Esophagus muscularis mucosa (tissue), 4 donors: ENCODE data around the gene NME3. TPM values are rescaled to one million over a fixed set of nuclear protein-coding genes. Genes with fewer than 3 reads are reported as not detected.

Experiments used
- DNase-seq: peaks from one replicate; pipeline ENCODE4 v3.0.0-alpha.2; 2017; ENCODE audit errors: extremely low spot score
- H3K27ac ChIP-seq, 4 donors: fragments of 200-600 bp; sonication (generic); replicated peaks in 1 of 4; 1 replicate in 3 of 4; 2 replicates in 1 of 4; pipeline ENCODE4 v1.5.1; 2016 to 2019; ENCODE audit warnings: mild to moderate bottlenecking in 1 of 4
- H3K27me3 ChIP-seq, 4 donors: fragments of 200-600 bp; sonication (generic); one replicate each; pipeline versions ENCODE4 v1.5.1 to v1.6.0; 2016 to 2019
- H3K36me3 ChIP-seq, 4 donors: fragments of 200-600 bp; sonication (generic); one replicate each; pipeline ENCODE4 v1.5.1; 2016 to 2019
- H3K4me1 ChIP-seq, 4 donors: fragments of 200-600 bp; sonication (generic); one replicate each; pipeline ENCODE4 v1.5.1; 2016 to 2019
- H3K4me3 ChIP-seq, 4 donors: fragments of 200-600 bp; sonication (generic); 1 replicate in 2 of 4; 2 replicates in 2 of 4; pipeline ENCODE4 v1.5.1; 2016 to 2019; ENCODE audit warnings: mild to moderate bottlenecking in 4 of 4, moderate library complexity in 1 of 4
- H3K9me3 ChIP-seq, 4 donors: fragments of 200-600 bp; sonication (generic); 1 replicate in 3 of 4; 2 replicates in 1 of 4; pipeline ENCODE4 v1.5.1; 2016 to 2019
- EP300 ChIP-seq: sonication (generic); formaldehyde crosslinking; IDR thresholded peaks from one replicate; pipeline ENCODE4 v1.6.1; 2017; ENCODE audit warnings: antibody characterized with exemption
- POLR2A ChIP-seq: fragments of 450-650 bp; IDR thresholded peaks from one replicate; pipeline ENCODE4 v1.6.1; 2017; ENCODE audit warnings: antibody characterized with exemption, moderate library complexity, mild to moderate bottlenecking, low read depth
- POLR2AphosphoS5 ChIP-seq, 2 donors: sonication (generic); formaldehyde crosslinking; IDR thresholded peaks; one replicate each; pipeline ENCODE4 v1.6.1; 2017; ENCODE audit warnings: antibody characterized with exemption in 2 of 2
- WGBS: methylation state at CpG from one replicate; pipeline ENCODE4 v1.1.5; 2018; 5-methylcytosine and 5-hydroxymethylcytosine counted together
- intact Hi-C: fragments of 100-400 bp; cut with DNase I; formaldehyde crosslinking; loops from one replicate; pipeline ENCODE4 v1.15.1; 2023
- total RNA-seq, 4 donors: library from RNA; depleted of rRNA; stranded (reverse); fragments of >200 nt; gene quantifications; one replicate each; pipeline versions ENCODE4 v1.1.0 to v1.2.1, GENCODE V29; 2016
- TF ChIP-seq, protein P1 (sequence below), 3 experiments: fragments of 200-600 bp in 2 of 3; fragments of 450-650 bp in 1 of 3; sonication (generic) in 2 of 3; IDR thresholded peaks; one replicate each; pipeline ENCODE4 v1.5.1; 2017 to 2019; ENCODE audit warnings: antibody characterized with exemption in 3 of 3, mild to moderate bottlenecking in 2 of 3, moderate library complexity in 1 of 3

Gene NME3
- total RNA-seq, 4 donors from 2014 or later, result 64.8 to 101 (median 83.7) TPM

DNA sequence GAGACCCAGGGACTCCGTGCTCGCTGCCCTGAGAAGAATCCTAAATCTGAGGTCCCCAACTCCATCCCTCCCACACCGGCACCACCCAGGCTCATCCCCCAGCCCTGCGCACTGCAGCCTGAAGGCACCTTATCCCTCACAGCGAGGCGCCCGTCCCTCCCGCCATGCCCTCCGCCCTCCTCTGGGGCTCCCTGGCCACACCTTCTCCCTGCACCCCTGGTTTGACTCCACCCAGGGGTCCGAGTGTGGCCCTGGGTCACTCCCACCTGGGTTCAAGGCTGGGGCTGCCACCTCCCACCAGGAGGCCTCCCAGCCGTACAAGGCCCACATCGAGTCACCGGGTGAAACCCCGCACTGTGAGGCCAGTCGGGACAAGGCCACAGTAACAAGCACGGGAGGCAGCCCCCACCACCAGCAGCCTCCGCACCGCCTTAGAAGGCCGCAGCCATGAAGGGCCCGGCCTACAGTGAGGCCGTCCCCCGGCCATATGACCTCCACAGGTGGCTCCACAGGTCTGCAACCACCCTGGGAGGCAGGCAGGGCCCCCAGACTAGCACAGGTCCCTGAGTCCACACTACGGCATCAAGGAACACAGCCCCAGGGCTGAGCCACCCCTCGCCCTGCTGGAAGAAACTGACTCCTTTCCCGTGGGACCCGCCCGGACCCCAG is 47.0 kb upstream of the NME3 start:
- peaks cover 0 to 10% (median 5%) of the 10 kb centered on the region in 4 donors for H3K4me1 ChIP-seq
- DNase-seq, result no peak
- no peak overlapping the region for H3K27ac ChIP-seq
- no peak overlapping the region for H3K4me3 ChIP-seq
- H3K9me3 ChIP-seq, result no peaks in the 10 kb centered on the region
- 90% methylated on average over 15 of the region's 27 CpGs for WGBS
- TF ChIP-seq, protein P1, sequence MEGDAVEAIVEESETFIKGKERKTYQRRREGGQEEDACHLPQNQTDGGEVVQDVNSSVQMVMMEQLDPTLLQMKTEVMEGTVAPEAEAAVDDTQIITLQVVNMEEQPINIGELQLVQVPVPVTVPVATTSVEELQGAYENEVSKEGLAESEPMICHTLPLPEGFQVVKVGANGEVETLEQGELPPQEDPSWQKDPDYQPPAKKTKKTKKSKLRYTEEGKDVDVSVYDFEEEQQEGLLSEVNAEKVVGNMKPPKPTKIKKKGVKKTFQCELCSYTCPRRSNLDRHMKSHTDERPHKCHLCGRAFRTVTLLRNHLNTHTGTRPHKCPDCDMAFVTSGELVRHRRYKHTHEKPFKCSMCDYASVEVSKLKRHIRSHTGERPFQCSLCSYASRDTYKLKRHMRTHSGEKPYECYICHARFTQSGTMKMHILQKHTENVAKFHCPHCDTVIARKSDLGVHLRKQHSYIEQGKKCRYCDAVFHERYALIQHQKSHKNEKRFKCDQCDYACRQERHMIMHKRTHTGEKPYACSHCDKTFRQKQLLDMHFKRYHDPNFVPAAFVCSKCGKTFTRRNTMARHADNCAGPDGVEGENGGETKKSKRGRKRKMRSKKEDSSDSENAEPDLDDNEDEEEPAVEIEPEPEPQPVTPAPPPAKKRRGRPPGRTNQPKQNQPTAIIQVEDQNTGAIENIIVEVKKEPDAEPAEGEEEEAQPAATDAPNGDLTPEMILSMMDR (IDR thresholded peaks at IDR 0.05), result no peak
- no peak for TF ChIP-seq POLR2A
- TF ChIP-seq EP300, result no peak
- no peak for TF ChIP-seq POLR2AphosphoS5 (IDR thresholded peaks at IDR 0.05)
- H3K27me3 ChIP-seq, result no peaks in the 10 kb centered on the region
- H3K36me3 ChIP-seq, result peaks cover 56 to 100% (median 91%) of the 10 kb centered on the region in 4 donors
- intact Hi-C loops, result no loop called here

GRCh38 chr16:1817716-1818115 is 46.4 kb upstream of the NME3 start:
- Histone ChIP-seq H3K27ac (no peak overlapping the region), H3K4me3 (no peak overlapping the region), H3K36me3 (peaks cover 51 to 95% (median 90%) of the 10 kb centered on the region in 4 donors), H3K27me3 (no peaks in the 10 kb centered on the region), H3K9me3 (no peaks in the 10 kb centered on the region), H3K4me1 (peaks cover 0 to 11% (median 7%) of the 10 kb centered on the region in 4 donors)
- 95% methylated on average over 8 of the region's 17 CpGs for WGBS
- intact Hi-C loops, result no loop called here
- no peak for DNase-seq
- TF ChIP-seq POLR2AphosphoS5 (IDR thresholded peaks at IDR 0.05) (no peak), POLR2A (no peak), EP300 (no peak)
- TF ChIP-seq, protein P1 (IDR thresholded peaks at IDR 0.05), result no peak

DNA sequence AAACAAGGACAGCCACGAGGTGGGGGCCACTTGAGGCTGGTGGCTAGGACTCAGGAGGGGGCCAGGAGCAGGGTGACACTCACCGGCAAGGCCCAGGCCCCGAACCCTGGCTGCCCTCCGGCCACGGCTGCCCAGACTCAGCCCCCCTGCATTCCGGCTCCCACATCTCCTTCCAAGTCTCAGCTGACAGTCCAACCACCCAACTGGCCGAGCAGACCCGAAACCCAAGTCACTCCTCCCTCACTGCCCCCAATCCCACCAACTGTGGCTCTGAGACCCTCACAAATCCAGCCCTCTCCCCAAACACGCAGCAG is 45.9 kb upstream of the NME3 start:
- intact Hi-C loops, result no loop called here
- Histone ChIP-seq H3K27me3 (no peaks in the 10 kb centered on the region), H3K9me3 (no peaks in the 10 kb centered on the region), H3K36me3 (peaks cover 48 to 90% (median 85%) of the 10 kb centered on the region in 4 donors), H3K4me1 (peaks cover 0 to 11% (median 10%) of the 10 kb centered on the region in 4 donors), H3K27ac (no peak overlapping the region), H3K4me3 (no peak overlapping the region)
- DNase-seq, result no peak
- TF ChIP-seq POLR2AphosphoS5 (IDR thresholded peaks at IDR 0.05) (no peak), EP300 (no peak), POLR2A (no peak)
- TF ChIP-seq, protein P1 (IDR thresholded peaks at IDR 0.05), result no peak
- 90% methylated on average over 9 of the region's 9 CpGs for WGBS

GRCh38 chr16:1816396-1817275 is 45.3 kb upstream of the NME3 start:
- DNase-seq, result no peak
- TF ChIP-seq EP300, result no peak
- Histone ChIP-seq H3K27ac (no peak overlapping the region), H3K27me3 (no peaks in the 10 kb centered on the region), H3K4me1 (peaks cover 0 to 11% (median 10%) of the 10 kb centered on the region in 4 donors), H3K4me3 (no peak overlapping the region), H3K36me3 (peaks cover 46 to 85% (median 80%) of the 10 kb centered on the region in 4 donors), H3K9me3 (no peaks in the 10 kb centered on the region)
- intact Hi-C loops, result no loop called here
- WGBS, result 96% methylated on average over 30 of the region's 40 CpGs

GRCh38 chr16:1815461-1815860 is 44.1 kb upstream of the NME3 start:
- H3K4me1 ChIP-seq, result peaks cover 0 to 11% (median 10%) of the 10 kb centered on the region in 4 donors
- intact Hi-C loops, result no loop called here
- no peak overlapping the region for H3K27ac ChIP-seq
- no peaks in the 10 kb centered on the region for H3K9me3 ChIP-seq
- peaks cover 36 to 85% (median 75%) of the 10 kb centered on the region in 4 donors for H3K36me3 ChIP-seq
- TF ChIP-seq EP300 (no peak), POLR2A (no peak), POLR2AphosphoS5 (IDR thresholded peaks at IDR 0.05) (no peak)
- TF ChIP-seq, protein P1 (IDR thresholded peaks at IDR 0.05), result no peak
- WGBS, result 89% methylated on average over 11 of the region's 11 CpGs
- no peak overlapping the region for H3K4me3 ChIP-seq
- H3K27me3 ChIP-seq, result no peaks in the 10 kb centered on the region
- no peak for DNase-seq
